H1 (cell line): Measurements from ENCODE around the gene CCDC116. TPM values are rescaled to one million over a fixed set of nuclear protein-coding genes. Genes with fewer than 3 reads are reported as not detected.

Source experiments
- CTCF ChIA-PET: fragments of 300-600 bp; sonication (Branson Sonifier 250); formaldehyde crosslinking; loops from one replicate; lab custom pipeline; 2021; ENCODE audit not compliant: partially characterized antibody; lab: Charles Lee
- POLR2A ChIA-PET: fragments of 300-600 bp; sonication (Branson Sonifier 250); formaldehyde crosslinking; loops from one replicate; lab custom pipeline; 2021; ENCODE audit warnings: inconsistent platforms; ENCODE audit not compliant: partially characterized antibody; lab: Charles Lee
- DNase-seq, 2 experiments: peaks; one replicate each; pipeline versions ENCODE4 v3.0.0 to v3.0.0-alpha.2; 2010 to 2022; ENCODE audit warnings: low spot score in 2 of 2, low read depth in 1 of 2, mixed read lengths in 1 of 2
- FAIRE-seq: peaks from 2 replicates; lab custom pipeline; 2011; peaks lifted over from hg19 to GRCh38; lab: Jason Lieb, UNC
- H2AFZ ChIP-seq: 2 replicates; pipeline ENCODE4 v1.8.1; 2012; ENCODE audit warnings: low read length, inconsistent platforms
- H2AK5ac ChIP-seq: 2 replicates; pipeline ENCODE4 v1.6.1; 2013; ENCODE audit warnings: low read depth, low read length
- H2BK120ac ChIP-seq: replicated peaks from 2 replicates; pipeline ENCODE3; 2013; ENCODE audit warnings: low read depth, low read length, inconsistent platforms
- H2BK12ac ChIP-seq: 2 replicates; pipeline ENCODE4 v1.6.1; 2013; ENCODE audit warnings: low read depth, low read length
- H2BK15ac ChIP-seq: 2 replicates; pipeline ENCODE4 v1.6.1; 2013; ENCODE audit warnings: low read length
- H2BK20ac ChIP-seq: 2 replicates; pipeline ENCODE4 v1.6.1; 2013; ENCODE audit warnings: low read length
- H2BK5ac ChIP-seq: 2 replicates; pipeline ENCODE4 v1.6.1; 2013; ENCODE audit warnings: low read depth, low read length
- H3K14ac ChIP-seq: 2 replicates; pipeline ENCODE4 v1.6.1; 2013; ENCODE audit warnings: inconsistent platforms; ENCODE audit not compliant: insufficient read length
- H3K18ac ChIP-seq: 2 replicates; pipeline ENCODE4 v1.6.1; 2013; ENCODE audit warnings: low read length; ENCODE audit errors: extremely low read depth
- H3K23ac ChIP-seq: 2 replicates; pipeline ENCODE4 v1.6.1; 2013; ENCODE audit warnings: inconsistent platforms; ENCODE audit not compliant: insufficient read length
- H3K23me2 ChIP-seq: 2 replicates; pipeline ENCODE4 v1.6.1; 2013; ENCODE audit warnings: low read depth, low read length
- H3K27ac ChIP-seq: 2 replicates; pipeline ENCODE4 v1.6.1; 2011; ENCODE audit warnings: low read depth, low read length, inconsistent platforms
- H3K27me3 ChIP-seq, 4 experiments: replicated peaks in 1 of 4; 1 replicate in 1 of 4; 2 replicates in 3 of 4; pipeline versions ENCODE4 v1.6.1 to v1.8.1; 2011 to 2013; ENCODE audit warnings: low read length in 3 of 4, mild to moderate bottlenecking in 3 of 4, inconsistent platforms in 2 of 4, mixed read lengths in 2 of 4, moderate library complexity in 1 of 4; ENCODE audit not compliant: control insufficient read depth in 3 of 4, insufficient read depth in 3 of 4; ENCODE audit errors: extremely low read depth in 1 of 4
- H3K36me3 ChIP-seq, 4 experiments: 2 replicates each; pipeline versions ENCODE4 v1.6.1 to v1.8.1; 2011 to 2013; ENCODE audit warnings: mild to moderate bottlenecking in 4 of 4, low read length in 3 of 4, moderate library complexity in 2 of 4, control low read depth in 1 of 4, inconsistent platforms in 1 of 4; ENCODE audit not compliant: insufficient read depth in 4 of 4, control insufficient read depth in 2 of 4
- H3K4ac ChIP-seq: replicated peaks from 2 replicates; pipeline ENCODE3; 2013; ENCODE audit warnings: low read length, low read depth, mixed read lengths, inconsistent platforms; ENCODE audit not compliant: insufficient read length
- H3K4me1 ChIP-seq, 4 experiments: replicated peaks in 1 of 4; 1 replicate in 1 of 4; 2 replicates in 3 of 4; pipeline versions ENCODE4 v1.6.1 to v1.8.1; 2011 to 2013; ENCODE audit warnings: low read length in 3 of 4, inconsistent platforms in 2 of 4, mixed read lengths in 1 of 4; ENCODE audit not compliant: insufficient read depth in 4 of 4, control insufficient read depth in 3 of 4
- H3K4me2 ChIP-seq, 2 experiments: 2 replicates each; pipeline versions ENCODE4 v1.6.1 to v1.8.1; 2011 to 2013; ENCODE audit warnings: low read depth in 2 of 2, low read length in 2 of 2, control low read depth in 1 of 2, inconsistent platforms in 1 of 2, mild to moderate bottlenecking in 1 of 2; ENCODE audit not compliant: insufficient read depth in 1 of 2
- H3K4me3 ChIP-seq, 4 experiments: fragments of 200-600, 300-600 bp in 1 of 4; sonication (generic), shearing (Covaris generic), sonication (Bioruptor Twin) in 1 of 4; 2 replicates each; pipeline versions ENCODE4 v1.5.1 to v1.8.1; 2011 to 2016; ENCODE audit warnings: low read length in 4 of 4, low read depth in 3 of 4, control low read depth in 2 of 4, inconsistent platforms in 2 of 4, mild to moderate bottlenecking in 2 of 4, mixed read lengths in 1 of 4, moderate library complexity in 1 of 4; ENCODE audit not compliant: insufficient read depth in 2 of 4; ENCODE audit errors: extremely low read depth in 1 of 4
- H3K56ac ChIP-seq: replicated peaks from 2 replicates; pipeline ENCODE3; 2013; ENCODE audit warnings: low read depth, mild to moderate bottlenecking, mixed read lengths, low read length, inconsistent platforms; ENCODE audit not compliant: insufficient read length
- H3K79me1 ChIP-seq: 2 replicates; pipeline ENCODE4 v1.6.1; 2013; ENCODE audit warnings: low read depth, low read length, control low read depth
- H3K79me2 ChIP-seq, 2 experiments: 2 replicates each; pipeline versions ENCODE4 v1.6.1 to v1.8.1; 2012 to 2013; ENCODE audit warnings: low read length in 2 of 2, mild to moderate bottlenecking in 2 of 2, inconsistent platforms in 1 of 2; ENCODE audit not compliant: insufficient read depth in 2 of 2, control insufficient read depth in 1 of 2
- H3K9ac ChIP-seq, 4 experiments: replicated peaks in 1 of 4; 1 replicate in 1 of 4; 2 replicates in 3 of 4; pipeline versions ENCODE4 v1.6.1 to v1.8.1; 2011 to 2013; ENCODE audit warnings: low read depth in 3 of 4, low read length in 3 of 4, control low read depth in 2 of 4, mild to moderate bottlenecking in 2 of 4, moderate library complexity in 2 of 4, inconsistent platforms in 1 of 4; ENCODE audit errors: extremely low read depth in 1 of 4
- H3K9me3 ChIP-seq, 2 experiments: 2 replicates each; pipeline versions ENCODE4 v1.6.1 to v1.8.1; 2012 to 2013; ENCODE audit warnings: mild to moderate bottlenecking in 2 of 2, moderate library complexity in 2 of 2, control low read depth in 1 of 2, inconsistent platforms in 1 of 2, low read depth in 1 of 2, low read length in 1 of 2, mixed read lengths in 1 of 2; ENCODE audit not compliant: insufficient read depth in 2 of 2
- H4K20me1 ChIP-seq, 2 experiments: replicated peaks in 1 of 2; 2 replicates each; pipeline versions ENCODE3 to v1.8.1; 2011 to 2013; ENCODE audit warnings: inconsistent platforms in 2 of 2, low read length in 2 of 2, mild to moderate bottlenecking in 1 of 2; ENCODE audit not compliant: insufficient read depth in 2 of 2, control insufficient read depth in 1 of 2
- H4K5ac ChIP-seq: 2 replicates; pipeline ENCODE4 v1.6.1; 2013; ENCODE audit warnings: low read length, low read depth, mixed read lengths, inconsistent platforms; ENCODE audit not compliant: insufficient read length
- H4K8ac ChIP-seq: 2 replicates; pipeline ENCODE4 v1.8.0; 2013; ENCODE audit warnings: mild to moderate bottlenecking, moderate library complexity, low read length, inconsistent platforms; ENCODE audit not compliant: insufficient read depth; ENCODE audit errors: extremely low read depth
- H4K91ac ChIP-seq: replicated peaks from 2 replicates; pipeline ENCODE3; 2013; ENCODE audit warnings: low read length, mixed read lengths, inconsistent platforms; ENCODE audit not compliant: insufficient read length
- BRCA1 ChIP-seq: IDR thresholded peaks from 2 replicates; pipeline ENCODE4 v1.6.1; 2012; ENCODE audit warnings: low read depth, low read length, improper control_type of control experiment
- CHD2 ChIP-seq: IDR thresholded peaks from 2 replicates; pipeline ENCODE4 v1.6.1; 2012; ENCODE audit warnings: low read length, improper control_type of control experiment
- FOSL1 ChIP-seq: IDR thresholded peaks from 2 replicates; pipeline ENCODE4 v1.6.1; 2011; ENCODE audit warnings: mild to moderate bottlenecking, low read depth, low read length, moderate library complexity; ENCODE audit not compliant: insufficient read depth
- HDAC2 ChIP-seq, 2 experiments: fragments of 300-600 bp in 1 of 2; sonication (generic) in 1 of 2; IDR thresholded peaks; 2 replicates each; pipeline ENCODE4 v1.6.1; 2011 to 2012; ENCODE audit warnings: low read depth in 2 of 2, low read length in 2 of 2, mild to moderate bottlenecking in 2 of 2, moderate library complexity in 2 of 2, borderline replicate concordance in 1 of 2, inconsistent platforms in 1 of 2
- JUN ChIP-seq: IDR thresholded peaks from 2 replicates; pipeline ENCODE4 v1.6.1; 2011; ENCODE audit warnings: low read depth, mild to moderate bottlenecking, improper control_type of control experiment, low read length
- KDM5A ChIP-seq: fragments of 200-600 bp; IDR thresholded peaks from 2 replicates; pipeline ENCODE4 v1.7.1; 2012; ENCODE audit warnings: mild to moderate bottlenecking, low read length, inconsistent platforms, mixed read lengths
- MAFK ChIP-seq: IDR thresholded peaks from 2 replicates; pipeline ENCODE4 v1.6.1; 2012; ENCODE audit warnings: low read depth, mild to moderate bottlenecking, improper control_type of control experiment, low read length
- NRF1 ChIP-seq: IDR thresholded peaks from 2 replicates; pipeline ENCODE4 v1.6.1; 2011; ENCODE audit warnings: mild to moderate bottlenecking, low read depth, low read length, improper control_type of control experiment
- POLR2A ChIP-seq, 2 experiments: IDR thresholded peaks; 1 replicate in 1 of 2; 2 replicates in 1 of 2; pipeline ENCODE4 v1.6.1; 2011; ENCODE audit warnings: low read depth in 2 of 2, low read length in 2 of 2, mild to moderate bottlenecking in 2 of 2; ENCODE audit errors: control extremely low read depth in 1 of 2
- POU5F1 ChIP-seq: IDR thresholded peaks from 2 replicates; pipeline ENCODE4 v1.6.1; 2011; ENCODE audit warnings: low read depth, mild to moderate bottlenecking, low read length, moderate library complexity
- SP1 ChIP-seq: IDR thresholded peaks from 2 replicates; pipeline ENCODE4 v1.6.1; 2011; ENCODE audit warnings: low read depth, low read length
- SP2 ChIP-seq: IDR thresholded peaks from 2 replicates; pipeline ENCODE4 v1.6.1; 2012; ENCODE audit warnings: mild to moderate bottlenecking, low read length, inconsistent platforms
- SUZ12 ChIP-seq: fragments of 200-600 bp; sonication (generic); IDR thresholded peaks from 2 replicates; pipeline ENCODE4 v1.6.1; 2012; ENCODE audit warnings: mild to moderate bottlenecking, inconsistent platforms, low read length, moderate library complexity, mixed read lengths
- TAF1 ChIP-seq: IDR thresholded peaks from 2 replicates; pipeline ENCODE4 v1.6.1; 2011; ENCODE audit warnings: mild to moderate bottlenecking, low read depth, low read length
- TBP ChIP-seq: IDR thresholded peaks from 2 replicates; pipeline ENCODE4 v1.6.1; 2011; ENCODE audit warnings: low read depth, low read length, improper control_type of control experiment
- ZNF274 ChIP-seq: IDR thresholded peaks from 2 replicates; pipeline ENCODE4 v1.7.0; 2012; ENCODE audit warnings: low read length, borderline replicate concordance; ENCODE audit errors: extremely low read depth
- WGBS, 2 experiments: shearing (Covaris generic) in 1 of 2; methylation state at CpG; one replicate each; pipeline versions ENCODE4 v1.1.6 to v1.1.7; 2013 to 2015; ENCODE audit warnings: low lambda C conversion rate in 2 of 2, mixed read lengths in 2 of 2, inconsistent platforms in 1 of 2, low coverage in 1 of 2, missing lambda C conversion rate in 1 of 2; ENCODE audit not compliant: insufficient replicate concordance in 2 of 2, insufficient coverage in 1 of 2, insufficient read length in 1 of 2; ENCODE audit errors: extremely low coverage in 1 of 2, missing lambda C conversion rate in 1 of 2; 5-methylcytosine and 5-hydroxymethylcytosine counted together
- polyA plus RNA-seq, 7 experiments: library from polyadenylated mRNA; depleted of rRNA in 3 of 7; stranded (reverse) in 5 of 7; unstranded in 2 of 7; fragments of >200 nt in 5 of 7; fragments of 200-250 nt in 2 of 7; gene quantifications; 1 replicate in 5 of 7; 2 replicates in 1 of 7; 4 replicates in 1 of 7; pipeline versions ENCODE4 v1.2.1 to v1.2.3, GENCODE V29; 2011 to 2013; ENCODE audit warnings: missing spikeins in 2 of 7, mixed read lengths in 2 of 7
- total RNA-seq: library from RNA; stranded (reverse); fragmentation: NEBNext Ultra II Directional; extraction: Animal tissue kit (Norgen Biotek cat#: 25700); gene quantifications from 2 replicates; pipeline ENCODE4 v1.2.1, GENCODE V29; 2021

Gene CCDC116
- total and polyA plus RNA-seq, 2 of the 8 experiments (the other 6 are each of a cell fraction or from before 2014, with no cell fraction given), result 0.08 TPM; not detected in 1

DNA sequence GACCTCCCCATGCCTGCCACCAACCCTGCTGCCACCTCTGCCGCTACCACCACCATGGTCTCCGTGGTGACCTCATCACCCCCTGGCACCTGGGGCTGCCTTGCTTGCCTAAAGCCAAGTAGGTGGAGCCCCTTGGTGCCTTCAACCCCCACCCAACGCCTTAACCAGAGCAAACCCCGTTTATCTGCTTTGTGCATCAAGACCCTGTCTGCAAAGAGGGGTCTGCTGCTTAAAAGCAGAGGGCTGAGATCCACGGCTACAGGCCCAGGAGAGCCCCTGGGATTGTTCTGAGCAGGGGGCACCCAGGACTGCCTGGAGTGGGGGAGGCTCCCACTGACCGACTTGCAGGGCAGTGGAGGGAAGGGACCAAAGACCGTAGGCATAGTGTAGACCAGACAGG lies 28.3 kb downstream of the CCDC116 start:
- CTCF ChIA-PET, result no interaction called here
- Histone ChIP-seq H3K4me3 (no peak overlapping the region), H4K5ac (no peak overlapping the region), H3K79me2 (no peaks in the 10 kb centered on the region), H2BK5ac (no peak overlapping the region), H2AFZ (no peak overlapping the region), H3K23ac (no peak overlapping the region), H3K9me3 (no peaks in the 10 kb centered on the region), H3K56ac (no peak overlapping the region), H4K8ac (no peak overlapping the region; the same call in 1 of the 2 replicates), H3K27ac (no peak overlapping the region), H3K4ac (no peak overlapping the region), H2BK15ac (no peak overlapping the region), H4K20me1 (peaks cover 0 to 4% of the 10 kb centered on the region in 2 experiments), H3K4me2 (no peak overlapping the region), H3K9ac (no peak overlapping the region), H3K18ac (no peak overlapping the region), H2BK20ac (no peak overlapping the region; the same call in 1 of the 2 replicates), H2AK5ac (no peak overlapping the region), H3K23me2 (peaks cover 8% of the 10 kb centered on the region; the same call in 1 of the 2 replicates), H2BK120ac (no peak overlapping the region), H3K79me1 (no peaks in the 10 kb centered on the region), H2BK12ac (no peak overlapping the region), H3K27me3 (no peaks in the 10 kb centered on the region; a peak in 1 of 7 replicates), H4K91ac (no peak overlapping the region), H3K36me3 (0 out of 8 replicates have a peak, but pooled peaks cover 0 to 3% (median 0%) of the 10 kb centered on the region in 4 experiments), H3K14ac (no peak overlapping the region), H3K4me1 (peaks cover 0 to 7% (median 5%) of the 10 kb centered on the region in 4 experiments; a peak in 6 of 7 replicates)
- POLR2A ChIA-PET, result interaction anchor here (1.0 kb wide), 1 partner anchor 12 kb away, joined by 3 read pairs; no protein-coding TSS in a partner anchor
- no peak for FAIRE-seq
- no peak for TF ChIP-seq CHD2
- no peak for TF ChIP-seq JUN
- TF ChIP-seq KDM5A, result no peak
- TF ChIP-seq HDAC2 (IDR thresholded peaks at IDR 0.05; ENCODE audit: borderline replicate concordance in 1 of 2, low read depth in 2 of 2, low read length in 2 of 2), result no peak
- no peak for TF ChIP-seq SUZ12
- TF ChIP-seq POU5F1, result no peak
- no peak for TF ChIP-seq FOSL1
- TF ChIP-seq BRCA1, result no peak
- no peak for TF ChIP-seq TBP
- no peak for TF ChIP-seq ZNF274
- TF ChIP-seq TAF1, result no peak
- no peak for TF ChIP-seq POLR2A (IDR thresholded peaks at IDR 0.05; ENCODE audit: control extremely low read depth in 1 of 2, low read depth in 2 of 2, low read length in 2 of 2)
- TF ChIP-seq MAFK, result no peak
- no peak for TF ChIP-seq SP2
- no peak for TF ChIP-seq NRF1
- no peak for TF ChIP-seq SP1
- no peak for DNase-seq
- WGBS, 2 experiments, result 76% methylated on average over 7 of the region's 7 CpGs; no CpG with 5 or more reads in 1 of the 2 experiments
